Endodermal cell (in vitro differentiated cells): ENCODE results near the gene COLEC11. TPM values are rescaled to one million over a fixed set of nuclear protein-coding genes. Genes with fewer than 3 reads are reported as not detected.
A peak's percentile ranks its signal among the peaks of the same experiment; 100 is the strongest.
"Not testable (repeated sequence)": the region's sequence is repeated elsewhere in the genome, so short reads cannot be mapped to it uniquely, and the experiment has no call there.

Experiments used
- DNase-seq: peaks from one replicate; pipeline ENCODE4 v3.0.0-alpha.2; 2017
- H3K27ac ChIP-seq: 2 replicates; pipeline ENCODE4 v1.5.1; 2013; ENCODE audit warnings: mild to moderate bottlenecking, low read depth, low read length, moderate library complexity
- H3K27me3 ChIP-seq: 2 replicates; pipeline ENCODE4 v1.6.1; 2013; ENCODE audit warnings: mild to moderate bottlenecking, low read length, moderate library complexity; ENCODE audit not compliant: insufficient read depth, control insufficient read depth, poor library complexity, severe bottlenecking
- H3K36me3 ChIP-seq: 2 replicates; pipeline ENCODE4 v1.7.0; 2013; ENCODE audit warnings: mild to moderate bottlenecking, low read length, moderate library complexity; ENCODE audit not compliant: control insufficient read depth, insufficient read depth
- H3K4me1 ChIP-seq: one replicate; pipeline ENCODE4 v1.7.0; 2013; ENCODE audit warnings: low read length; ENCODE audit not compliant: control insufficient read depth, insufficient read depth
- H3K4me3 ChIP-seq: 2 replicates; pipeline ENCODE4 v1.5.1; 2013; ENCODE audit warnings: mild to moderate bottlenecking, low read length, moderate library complexity
- H3K9ac ChIP-seq: 2 replicates; pipeline ENCODE4 v1.6.1; 2013; ENCODE audit warnings: mild to moderate bottlenecking, low read length, moderate library complexity; ENCODE audit not compliant: poor library complexity, severe bottlenecking; ENCODE audit errors: extremely low read depth
- H3K9me3 ChIP-seq: 2 replicates; pipeline ENCODE4 v1.6.1; 2013; ENCODE audit warnings: mild to moderate bottlenecking, low read length, moderate library complexity; ENCODE audit not compliant: control insufficient read depth
- H3K27ac Mint-ChIP-seq: 2 replicates; pipeline ENCODE4 v1.8.0; 2020; ENCODE audit warnings: mixed read lengths
- H3K27me3 Mint-ChIP-seq: 2 replicates; pipeline ENCODE4 v1.8.0; 2021; ENCODE audit warnings: mild to moderate bottlenecking, mixed read lengths; ENCODE audit not compliant: insufficient read depth
- H3K36me3 Mint-ChIP-seq: 2 replicates; pipeline ENCODE4 v1.8.0; 2020; ENCODE audit warnings: low read depth, mixed read lengths
- H3K4me1 Mint-ChIP-seq: 2 replicates; pipeline ENCODE4 v1.8.0; 2020; ENCODE audit warnings: mixed read lengths
- H3K4me3 Mint-ChIP-seq: 2 replicates; pipeline ENCODE4 v1.8.0; 2020; ENCODE audit warnings: mild to moderate bottlenecking, moderate library complexity, mixed read lengths
- H3K9me3 Mint-ChIP-seq: 2 replicates; pipeline ENCODE4 v1.8.0; 2020; ENCODE audit warnings: mild to moderate bottlenecking, mixed read lengths
- WGBS, 2 experiments: methylation state at CpG; one replicate each; pipeline versions ENCODE4 v1.1.5 to v1.1.7; 2013; ENCODE audit warnings: missing lambda C conversion rate in 2 of 2, mixed read lengths in 1 of 2; ENCODE audit not compliant: insufficient coverage in 1 of 2, insufficient read length in 1 of 2; 5-methylcytosine and 5-hydroxymethylcytosine counted together
- total RNA-seq, 2 donors: library from RNA; stranded (reverse); fragmentation: NEBNext Ultra II Directional in 1 of 2; extraction: Animal tissue kit (Norgen Biotek cat#: 25700) in 1 of 2; gene quantifications; 2 replicates in 1 of 2; 3 replicates in 1 of 2; pipeline ENCODE4 v1.2.1, GENCODE V29; 2021
- TF ChIP-seq, protein P1 (sequence below): fragments of 200-600 bp; sonication (generic); conservative IDR thresholded peaks from 2 replicates; pipeline ENCODE4 v1.5.0; 2021; ENCODE audit warnings: antibody characterized with exemption, mild to moderate bottlenecking

COLEC11 gene
- total RNA-seq, 2 donors from 2014 or later = 1.1 to 1.5 TPM

DNA sequence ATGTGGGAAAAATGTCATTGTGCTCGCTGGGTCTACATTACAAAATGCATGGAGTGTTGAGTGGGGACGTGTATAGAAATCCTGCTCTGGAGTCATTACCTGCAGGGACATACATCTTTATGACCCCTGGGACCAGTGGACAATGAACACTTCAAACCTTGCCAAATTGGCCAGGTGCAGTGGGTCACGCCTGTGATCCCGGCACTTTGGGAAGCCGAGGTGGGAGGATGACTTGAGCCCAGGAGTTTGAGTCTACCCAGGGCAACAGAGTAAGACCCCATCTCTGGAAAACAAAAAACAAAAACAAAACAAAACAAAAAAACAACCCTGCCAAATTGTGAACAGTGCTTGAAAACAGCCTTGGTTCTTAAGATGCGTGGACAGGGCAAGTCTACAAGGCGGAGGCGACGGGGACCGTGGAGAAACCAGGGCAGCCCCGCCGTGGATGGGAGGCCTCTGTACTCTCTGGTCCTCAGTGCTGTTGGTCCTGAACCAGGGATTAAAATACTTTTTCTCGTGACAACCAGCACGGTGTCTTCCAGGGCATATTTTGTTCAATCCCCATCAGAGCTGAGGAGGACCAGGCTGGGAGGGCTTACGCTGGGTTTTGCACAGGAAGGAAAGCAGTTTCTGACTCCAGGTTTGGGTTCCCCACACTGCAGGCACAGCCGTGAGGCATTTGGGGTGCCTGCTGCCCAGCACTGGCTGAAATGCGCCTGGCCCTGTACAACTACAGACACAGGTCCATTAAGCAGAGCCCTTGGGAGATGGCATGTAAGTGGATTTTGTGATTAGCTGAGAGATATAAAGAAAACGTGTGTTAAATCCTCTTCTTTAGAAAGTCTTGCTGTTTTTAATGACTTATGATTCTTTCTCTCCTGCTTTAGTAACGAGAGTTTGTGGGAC, 13.7 kb downstream of the COLEC11 start:
- Mint-ChIP-seq H3K9me3 (peaks cover 9% of the 10 kb centered on the region), H3K4me1 (peaks cover 6% of the 10 kb centered on the region), H3K36me3 (peaks cover 2% of the 10 kb centered on the region), H3K4me3 (no peak overlapping the region), H3K27me3 (peaks cover 57% of the 10 kb centered on the region), H3K27ac (no peak overlapping the region)
- Histone ChIP-seq H3K9ac (no peak overlapping the region), H3K27ac (no peak overlapping the region), H3K9me3 (peaks cover 3% of the 10 kb centered on the region), H3K4me1 (no peaks in the 10 kb centered on the region), H3K4me3 (no peak overlapping the region), H3K36me3 (no peaks in the 10 kb centered on the region), H3K27me3 (peaks cover 41% of the 10 kb centered on the region)
- WGBS, 2 experiments = 93 to 96% methylated on average over 15 to 19 of the region's 19 CpGs
- no peak for DNase-seq
- TF ChIP-seq, protein P1, sequence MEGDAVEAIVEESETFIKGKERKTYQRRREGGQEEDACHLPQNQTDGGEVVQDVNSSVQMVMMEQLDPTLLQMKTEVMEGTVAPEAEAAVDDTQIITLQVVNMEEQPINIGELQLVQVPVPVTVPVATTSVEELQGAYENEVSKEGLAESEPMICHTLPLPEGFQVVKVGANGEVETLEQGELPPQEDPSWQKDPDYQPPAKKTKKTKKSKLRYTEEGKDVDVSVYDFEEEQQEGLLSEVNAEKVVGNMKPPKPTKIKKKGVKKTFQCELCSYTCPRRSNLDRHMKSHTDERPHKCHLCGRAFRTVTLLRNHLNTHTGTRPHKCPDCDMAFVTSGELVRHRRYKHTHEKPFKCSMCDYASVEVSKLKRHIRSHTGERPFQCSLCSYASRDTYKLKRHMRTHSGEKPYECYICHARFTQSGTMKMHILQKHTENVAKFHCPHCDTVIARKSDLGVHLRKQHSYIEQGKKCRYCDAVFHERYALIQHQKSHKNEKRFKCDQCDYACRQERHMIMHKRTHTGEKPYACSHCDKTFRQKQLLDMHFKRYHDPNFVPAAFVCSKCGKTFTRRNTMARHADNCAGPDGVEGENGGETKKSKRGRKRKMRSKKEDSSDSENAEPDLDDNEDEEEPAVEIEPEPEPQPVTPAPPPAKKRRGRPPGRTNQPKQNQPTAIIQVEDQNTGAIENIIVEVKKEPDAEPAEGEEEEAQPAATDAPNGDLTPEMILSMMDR = no peak

GRCh38 chr2:3609279-3609673, 14.4 kb downstream of the COLEC11 start:
- WGBS, 2 experiments = 95 to 100% methylated on average over 3 of the region's 4 CpGs
- not testable (repeated sequence) for H3K36me3 Mint-ChIP-seq, DNase-seq, H3K27ac Mint-ChIP-seq, H3K9me3 ChIP-seq, H3K4me3 Mint-ChIP-seq, H3K36me3 ChIP-seq, H3K4me1 ChIP-seq, H3K4me1 Mint-ChIP-seq, H3K9ac ChIP-seq, H3K4me3 ChIP-seq, H3K27ac ChIP-seq
- peaks cover 42% of the 10 kb centered on the region for H3K27me3 ChIP-seq
- H3K27me3 Mint-ChIP-seq = peaks cover 58% of the 10 kb centered on the region
- H3K9me3 Mint-ChIP-seq = peaks cover 12% of the 10 kb centered on the region

GRCh38 chr2:3610415-3610814, 15.5 kb downstream of the COLEC11 start:
- Histone ChIP-seq H3K9me3 (peaks cover 13% of the 10 kb centered on the region), H3K36me3 (no peaks in the 10 kb centered on the region), H3K27me3 (peaks cover 42% of the 10 kb centered on the region), H3K27ac (peak overlapping the region; percentile 86), H3K4me3 (no peak overlapping the region), H3K4me1 (no peaks in the 10 kb centered on the region), H3K9ac (no peak overlapping the region)
- peaks cover 54% of the 10 kb centered on the region for H3K27me3 Mint-ChIP-seq
- H3K4me3 Mint-ChIP-seq = no peak overlapping the region
- peaks cover 22% of the 10 kb centered on the region for H3K9me3 Mint-ChIP-seq
- H3K27ac Mint-ChIP-seq = no peak overlapping the region
- peaks cover 2% of the 10 kb centered on the region for H3K36me3 Mint-ChIP-seq
- 92 to 94% methylated on average over 8 to 9 of the region's 9 CpGs for WGBS, 2 experiments
- TF ChIP-seq, protein P1 = no peak
- peaks cover 6% of the 10 kb centered on the region for H3K4me1 Mint-ChIP-seq
- DNase-seq = no peak
